Lung microvascular endothelial cell (primary cell): ENCODE results near the gene ATXN7L3. TPM values are rescaled to one million over a fixed set of nuclear protein-coding genes. Genes with fewer than 3 reads are reported as not detected.
A peak's percentile ranks its signal among the peaks of the same experiment; 100 is the strongest.
"Not testable (repeated sequence)": the region's sequence is repeated elsewhere in the genome, so short reads cannot be mapped to it uniquely, and the experiment has no call there.

Experiments used
- DNase-seq, 2 donors: peaks; one replicate each; pipeline versions ENCODE4 v3.0.0 to v3.0.0-alpha.2; 2010; ENCODE audit warnings: low read depth in 2 of 2
- total RNA-seq: library from RNA; depleted of rRNA; stranded (reverse); fragments of >200 nt; gene quantifications from 2 replicates; pipeline ENCODE4 v1.2.1, GENCODE V29; 2014

The ATXN7L3 gene, protein sequence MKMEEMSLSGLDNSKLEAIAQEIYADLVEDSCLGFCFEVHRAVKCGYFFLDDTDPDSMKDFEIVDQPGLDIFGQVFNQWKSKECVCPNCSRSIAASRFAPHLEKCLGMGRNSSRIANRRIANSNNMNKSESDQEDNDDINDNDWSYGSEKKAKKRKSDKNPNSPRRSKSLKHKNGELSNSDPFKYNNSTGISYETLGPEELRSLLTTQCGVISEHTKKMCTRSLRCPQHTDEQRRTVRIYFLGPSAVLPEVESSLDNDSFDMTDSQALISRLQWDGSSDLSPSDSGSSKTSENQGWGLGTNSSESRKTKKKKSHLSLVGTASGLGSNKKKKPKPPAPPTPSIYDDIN
- 26.8 and 41.7 TPM in 2 replicates for total RNA-seq

DNA sequence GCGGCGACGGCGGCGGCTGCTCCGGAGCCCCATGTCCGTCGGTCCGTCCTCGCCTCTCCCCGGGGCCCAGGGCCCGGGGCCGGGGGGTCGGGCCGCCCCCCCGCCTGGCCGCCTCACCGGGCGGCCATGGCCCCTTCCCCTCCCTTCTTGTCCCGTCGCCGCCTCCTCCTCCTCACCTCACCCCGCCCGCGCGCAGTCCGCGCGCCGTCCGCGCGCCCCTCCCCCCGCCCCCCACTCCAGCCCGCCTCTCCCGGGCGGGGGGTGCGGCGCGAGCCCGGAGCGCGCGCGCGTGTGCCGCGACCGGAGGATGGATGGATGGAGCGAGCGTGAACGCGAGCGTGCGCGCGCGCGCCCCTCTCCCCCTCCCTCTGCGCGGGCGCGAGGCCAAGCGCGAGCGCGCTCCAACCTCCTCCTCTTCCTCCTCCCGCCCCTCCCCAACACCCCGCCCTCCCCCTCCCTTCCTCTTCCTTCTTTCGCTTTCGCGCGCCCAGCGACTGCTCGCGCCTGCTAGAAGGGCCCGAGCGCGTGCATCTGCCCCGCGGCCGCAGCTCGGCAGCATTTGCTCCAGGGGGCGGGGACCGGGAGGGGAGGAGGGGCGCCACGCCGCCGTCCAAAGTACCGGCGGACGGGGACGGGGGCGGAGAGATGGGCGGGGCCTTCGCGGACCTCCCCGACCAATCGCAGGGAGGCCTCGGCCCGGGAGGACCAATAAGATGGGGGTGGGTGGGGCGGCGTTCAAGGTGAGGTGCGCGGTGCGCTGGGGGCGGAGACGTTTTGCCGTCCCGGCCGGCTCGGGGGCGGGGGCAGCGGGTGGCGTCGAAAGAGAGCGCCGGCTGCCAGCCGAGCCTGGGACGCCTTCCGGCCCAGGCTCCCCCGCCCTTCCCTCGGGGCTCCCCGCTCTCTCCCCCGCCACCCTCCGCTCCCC lies at the start of gene ATXN7L3:
ATXN7L3 (minus strand) TSS at position 332 of the 925 bp plus-strand sequence. CDS start 1,814 bp downstream, outside the sequence.
- DNase-seq, result peak; percentile 99

DNA sequence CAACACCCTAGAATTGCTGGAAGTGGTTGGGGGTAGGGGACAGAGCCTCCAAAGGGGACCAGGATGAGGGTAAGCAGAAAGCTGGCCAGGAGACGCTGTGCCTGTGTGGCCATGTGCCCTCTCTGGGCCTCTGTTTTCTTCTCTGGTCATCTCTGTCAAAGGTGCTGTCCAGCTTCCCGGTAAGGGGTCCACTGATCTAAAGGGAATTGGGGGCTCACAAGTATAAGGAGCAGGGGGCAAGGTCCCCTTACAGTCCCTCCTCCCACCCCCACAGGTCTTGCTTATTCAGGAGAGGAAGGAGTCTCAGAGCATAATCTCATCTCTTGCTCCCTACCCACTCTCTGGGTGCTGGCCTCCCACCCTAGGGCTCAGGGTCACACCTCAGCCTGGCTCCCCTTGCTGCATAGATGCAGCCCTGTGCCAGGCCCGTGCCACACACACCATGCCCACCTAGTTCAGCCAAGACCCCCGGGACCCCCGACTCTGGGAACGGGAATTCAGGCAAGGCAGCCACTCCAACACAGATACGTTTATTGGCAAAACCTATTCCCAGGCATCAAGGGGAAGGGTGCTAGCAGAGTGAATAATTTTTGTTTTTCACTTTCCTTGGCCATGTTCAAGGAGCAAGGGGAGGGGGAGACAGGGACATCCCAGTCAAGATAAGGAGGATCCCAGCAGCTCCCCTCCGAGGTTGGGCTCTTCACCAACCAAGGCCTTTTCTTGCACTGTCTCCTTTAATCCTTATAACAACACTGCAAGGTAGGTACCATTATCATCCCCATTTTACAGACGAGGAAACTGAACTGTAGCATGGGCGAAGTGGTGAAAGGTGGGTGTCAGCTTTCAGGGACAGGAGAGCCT lies 48.4 kb upstream of the ATXN7L3 start:
- no peak for DNase-seq

DNA sequence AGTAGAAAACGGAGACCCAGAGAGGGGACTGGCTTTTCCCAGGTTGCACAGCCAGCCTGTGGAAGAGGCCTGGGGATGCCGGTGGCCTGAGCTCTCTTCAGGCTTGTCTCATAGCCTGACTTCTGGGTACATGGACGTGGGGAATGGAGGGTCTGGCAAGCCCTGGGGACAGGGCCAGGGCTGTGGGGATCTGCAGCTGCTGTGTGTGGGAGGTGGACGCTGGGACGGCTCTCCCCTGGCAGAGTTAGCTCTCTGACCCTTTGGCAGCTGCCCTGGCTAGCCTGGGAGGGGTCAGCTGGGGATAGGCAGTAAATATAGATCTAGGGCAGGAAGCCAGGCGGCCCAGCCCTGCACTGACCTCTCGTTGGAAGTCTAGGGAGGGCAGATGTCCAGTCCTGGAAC lies 47.8 kb upstream of the ATXN7L3 start:
- DNase-seq, result no peak

DNA sequence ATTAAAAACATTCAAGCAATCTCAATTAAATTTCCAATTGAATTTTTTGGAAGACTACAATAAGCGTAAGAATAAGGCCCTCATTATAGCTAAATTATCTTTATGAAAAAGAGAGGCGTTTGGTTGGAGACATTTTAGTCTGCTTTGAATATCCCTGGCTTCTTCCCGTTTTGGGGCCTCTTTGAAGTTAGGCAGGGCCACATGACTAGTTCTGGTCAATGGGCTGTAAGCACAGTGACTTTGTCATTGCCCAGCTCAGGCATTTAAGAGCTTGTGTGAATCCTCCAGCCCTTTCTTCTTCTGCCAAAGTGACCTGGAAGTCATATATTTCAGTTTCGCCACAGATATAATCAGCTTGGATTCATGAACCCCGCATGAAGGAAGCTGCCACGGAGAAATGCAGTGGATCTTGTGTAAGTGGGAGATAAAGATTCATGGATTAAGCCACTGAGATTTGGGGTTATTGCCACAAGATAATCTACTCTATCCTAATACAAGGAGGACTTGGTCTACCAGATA lies 41.5 kb upstream of the ATXN7L3 start:
- DNase-seq, result no peak

DNA sequence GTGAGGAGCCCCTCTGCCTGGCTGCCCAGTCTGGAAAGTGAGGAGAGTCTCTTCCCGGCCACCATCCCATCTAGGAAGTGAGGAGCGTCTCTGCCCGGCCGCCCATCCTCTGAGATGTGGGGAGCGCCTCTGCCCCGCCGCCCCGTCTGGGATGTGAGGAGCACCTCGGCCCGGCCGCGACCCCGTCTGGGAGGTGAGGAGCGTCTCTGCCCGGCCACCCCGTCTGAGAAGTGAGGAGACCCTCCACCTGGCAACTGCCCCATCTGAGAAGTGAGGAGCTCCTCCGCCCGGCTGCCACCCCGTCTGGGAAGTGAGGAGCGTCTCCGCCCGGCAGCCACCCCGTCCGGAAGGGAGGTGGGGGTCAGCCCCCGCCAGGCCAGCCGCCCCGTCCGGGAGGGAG lies 38.2 kb upstream of the ATXN7L3 start:
- not testable (repeated sequence) for DNase-seq

DNA sequence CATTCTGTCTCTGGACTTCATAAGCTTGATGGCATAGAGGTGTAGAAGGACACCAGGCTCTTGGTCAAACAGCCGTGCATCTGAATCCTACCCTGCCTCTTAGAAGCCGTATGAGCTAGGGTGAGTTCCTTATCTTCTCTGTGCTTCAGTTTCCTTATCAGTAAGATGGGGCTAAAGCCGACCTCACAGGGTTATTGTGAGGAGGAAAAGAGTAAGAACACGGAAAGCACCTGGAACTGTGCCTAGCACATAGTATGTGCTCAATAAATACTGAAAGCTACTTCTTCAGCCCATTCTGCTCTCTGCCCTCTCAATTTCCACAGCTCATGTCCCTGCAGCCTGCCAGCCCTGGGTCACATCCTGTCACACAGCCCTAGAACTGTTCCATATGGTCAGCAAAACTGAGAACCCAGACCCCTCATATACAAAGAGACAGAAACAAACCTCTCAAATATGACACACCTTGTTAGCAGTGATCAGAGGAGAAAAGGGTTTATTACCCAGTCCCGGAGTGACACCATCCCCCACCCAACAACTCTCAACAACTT lies 36.8 kb upstream of the ATXN7L3 start:
- peak in 1 of 2 donors; percentile 70 for DNase-seq

DNA sequence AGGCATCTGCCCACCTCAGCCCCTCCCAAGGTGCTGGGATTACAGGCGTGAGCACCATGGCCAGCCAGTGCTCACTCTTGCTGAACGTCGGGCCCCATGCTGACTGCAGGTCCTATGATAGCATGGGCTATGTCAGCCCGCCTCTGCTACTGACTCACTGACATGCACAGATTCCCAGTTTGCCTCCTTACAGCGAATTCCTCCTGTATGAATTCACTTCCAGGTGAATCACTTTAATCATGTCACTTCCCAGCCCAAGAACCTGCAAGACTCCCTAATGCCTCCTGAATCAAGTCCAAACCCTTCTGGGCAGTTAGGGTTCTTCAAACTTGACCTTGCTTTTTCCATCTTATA lies 35.9 kb upstream of the ATXN7L3 start:
- DNase-seq, result peak; percentile 50 to 52

DNA sequence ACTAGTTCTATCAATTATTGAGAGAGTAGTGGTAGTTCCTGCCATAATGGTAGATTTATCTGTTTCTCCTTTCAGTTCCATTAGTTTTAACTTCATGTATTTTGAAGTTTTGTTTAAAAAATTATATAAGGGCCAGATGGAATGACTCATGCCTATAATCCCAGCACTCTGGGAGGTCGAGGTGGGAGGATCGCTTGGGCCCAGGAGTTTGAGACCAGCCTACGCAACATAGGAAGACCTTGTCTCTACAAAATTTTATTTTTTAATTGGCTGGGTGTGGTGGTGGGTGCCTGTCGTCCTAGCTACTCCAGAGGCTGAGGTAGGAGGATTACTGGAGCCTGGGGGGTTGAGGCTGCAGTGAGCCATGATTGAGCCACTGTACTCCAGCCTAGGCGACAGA lies 33.9 kb upstream of the ATXN7L3 start:
- DNase-seq, result no peak

DNA sequence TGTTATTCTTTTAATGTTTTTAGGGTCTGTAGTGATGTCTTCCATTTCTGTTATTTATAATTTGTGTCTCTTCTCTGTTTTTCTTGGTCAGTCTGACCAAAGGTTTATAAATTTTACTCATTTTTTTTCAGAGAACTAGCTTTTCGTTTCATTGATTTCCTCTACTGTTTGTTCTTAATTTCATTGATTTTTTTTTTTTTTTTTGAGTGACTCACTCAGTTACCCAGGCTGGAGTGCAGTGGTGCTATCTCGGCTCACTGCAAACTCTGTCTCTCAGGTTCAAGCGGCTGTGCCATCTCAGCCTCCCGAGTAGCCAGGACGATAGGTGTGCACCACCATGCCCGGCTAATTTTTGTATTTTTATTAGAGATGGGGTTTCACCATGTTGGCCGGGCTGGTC lies 32.4 kb upstream of the ATXN7L3 start:
- DNase-seq, result no peak

DNA sequence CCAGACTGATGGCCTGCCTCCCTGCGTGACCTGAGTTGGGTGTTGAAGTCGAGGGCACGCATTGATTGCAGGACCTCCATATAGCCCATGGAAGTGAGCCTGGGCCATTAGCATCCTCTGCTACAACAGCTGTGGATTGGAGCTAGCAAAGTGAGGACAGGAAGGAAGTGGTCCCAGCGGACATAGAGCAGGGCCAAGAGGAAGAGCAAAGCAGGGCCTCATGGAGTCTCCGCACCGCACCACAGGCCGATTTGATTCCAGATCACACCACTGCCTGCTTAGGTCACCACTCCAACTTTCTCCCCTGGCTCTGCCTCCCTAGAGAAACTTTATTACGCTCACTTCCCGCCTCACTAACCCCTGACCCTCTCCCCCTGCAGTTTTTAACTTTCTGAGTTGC lies 30.5 kb upstream of the ATXN7L3 start:
- DNase-seq, result peak in 1 of 2 donors; percentile 32

DNA sequence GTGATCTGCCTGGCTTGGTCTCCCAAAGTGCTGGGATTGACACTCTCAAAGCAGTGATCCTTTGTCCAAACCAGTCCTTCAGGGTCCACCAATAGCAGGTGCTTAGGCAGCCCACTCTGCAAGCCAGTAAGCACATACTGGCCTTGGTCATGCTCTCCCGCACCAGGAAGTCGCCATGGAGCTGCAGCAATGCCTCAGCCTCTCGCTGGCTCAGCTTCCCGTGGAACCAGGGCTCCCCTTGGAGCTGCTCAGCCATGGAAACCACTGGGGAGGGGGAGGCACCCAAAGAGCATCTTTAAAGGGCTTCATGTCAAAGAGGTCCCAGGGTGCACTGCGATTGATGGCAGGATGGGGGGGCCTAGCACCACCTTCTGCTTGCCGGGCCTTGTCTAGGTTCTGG lies 29.4 kb upstream of the ATXN7L3 start:
- no peak for DNase-seq

DNA sequence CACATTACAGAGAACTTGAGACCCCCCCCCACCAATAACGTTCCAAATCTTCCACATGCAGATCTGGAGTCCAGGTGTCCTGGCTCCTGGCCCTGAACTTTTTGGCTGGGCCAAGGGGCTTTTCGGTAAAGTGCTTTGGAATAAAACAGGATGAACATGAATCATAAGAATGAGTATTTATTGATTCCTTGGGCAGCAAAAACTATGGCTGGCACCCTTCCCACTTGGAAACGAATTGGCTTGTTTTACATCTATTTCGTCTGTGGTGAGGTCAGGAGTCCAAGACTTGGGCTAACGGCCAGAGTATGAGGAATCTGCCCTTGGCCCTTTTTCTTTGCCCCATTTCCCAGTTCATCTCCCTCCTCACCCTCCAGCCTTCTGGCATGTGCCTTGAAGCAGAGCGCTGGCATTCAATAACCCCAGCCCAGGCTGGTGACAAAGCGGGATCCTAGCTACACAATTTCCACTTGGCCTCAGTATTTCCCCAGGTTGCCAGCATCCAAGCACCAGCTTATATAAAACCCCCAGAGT lies 23.9 kb upstream of the ATXN7L3 start:
- peak; percentile 36 to 82 for DNase-seq

DNA sequence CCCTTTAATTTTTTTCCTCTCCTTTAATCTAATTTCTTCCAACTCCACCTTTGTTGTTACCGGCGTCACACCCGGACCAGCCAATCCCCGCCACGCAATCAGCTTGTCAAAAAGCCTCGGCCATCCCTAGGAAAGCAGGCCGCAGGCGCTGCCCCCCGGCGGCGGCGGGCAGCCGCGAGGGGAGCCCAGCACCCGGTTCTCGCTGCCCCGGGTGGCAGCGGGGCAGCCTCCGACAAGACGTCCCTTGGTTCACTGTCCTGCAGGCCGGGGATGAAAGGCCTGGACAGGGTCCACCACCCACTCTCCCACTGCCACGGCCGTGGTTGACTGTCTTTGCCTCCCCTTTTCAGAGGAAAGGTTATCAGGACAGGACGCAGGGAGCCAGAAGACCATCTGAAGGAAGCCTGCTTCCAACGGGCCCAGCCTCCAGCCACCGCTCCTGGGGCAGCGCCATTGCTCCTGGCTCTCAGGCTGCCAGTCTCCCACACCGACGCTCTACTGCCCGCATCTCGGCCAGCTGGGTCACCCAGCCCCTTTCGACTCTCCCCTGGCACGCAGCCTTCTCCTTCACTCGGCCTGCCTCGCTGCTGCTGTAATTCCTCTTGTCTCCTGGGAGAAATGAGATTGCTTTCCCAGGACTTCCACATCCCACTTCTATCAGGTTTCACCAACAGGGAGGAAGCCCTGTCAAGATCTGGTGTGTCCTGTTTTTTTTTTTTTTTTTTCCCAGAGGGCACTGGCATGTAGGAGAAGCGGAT lies 22.6 kb upstream of the ATXN7L3 start:
- peak; percentile 68 to 71 for DNase-seq

DNA sequence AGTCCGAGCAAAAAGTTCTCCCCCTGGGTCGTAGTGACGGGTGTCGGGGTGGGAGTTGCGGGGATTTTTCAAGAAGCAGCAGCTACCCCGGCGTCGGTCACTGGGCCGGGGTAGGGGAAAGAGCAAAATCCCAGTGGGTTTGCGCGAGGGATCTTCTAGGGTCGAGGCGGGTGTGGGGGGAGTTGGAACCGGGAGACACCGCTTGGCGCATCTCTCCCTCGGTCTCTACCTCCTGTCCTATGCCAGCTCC lies 22.1 kb upstream of the ATXN7L3 start:
- DNase-seq, result no peak

DNA sequence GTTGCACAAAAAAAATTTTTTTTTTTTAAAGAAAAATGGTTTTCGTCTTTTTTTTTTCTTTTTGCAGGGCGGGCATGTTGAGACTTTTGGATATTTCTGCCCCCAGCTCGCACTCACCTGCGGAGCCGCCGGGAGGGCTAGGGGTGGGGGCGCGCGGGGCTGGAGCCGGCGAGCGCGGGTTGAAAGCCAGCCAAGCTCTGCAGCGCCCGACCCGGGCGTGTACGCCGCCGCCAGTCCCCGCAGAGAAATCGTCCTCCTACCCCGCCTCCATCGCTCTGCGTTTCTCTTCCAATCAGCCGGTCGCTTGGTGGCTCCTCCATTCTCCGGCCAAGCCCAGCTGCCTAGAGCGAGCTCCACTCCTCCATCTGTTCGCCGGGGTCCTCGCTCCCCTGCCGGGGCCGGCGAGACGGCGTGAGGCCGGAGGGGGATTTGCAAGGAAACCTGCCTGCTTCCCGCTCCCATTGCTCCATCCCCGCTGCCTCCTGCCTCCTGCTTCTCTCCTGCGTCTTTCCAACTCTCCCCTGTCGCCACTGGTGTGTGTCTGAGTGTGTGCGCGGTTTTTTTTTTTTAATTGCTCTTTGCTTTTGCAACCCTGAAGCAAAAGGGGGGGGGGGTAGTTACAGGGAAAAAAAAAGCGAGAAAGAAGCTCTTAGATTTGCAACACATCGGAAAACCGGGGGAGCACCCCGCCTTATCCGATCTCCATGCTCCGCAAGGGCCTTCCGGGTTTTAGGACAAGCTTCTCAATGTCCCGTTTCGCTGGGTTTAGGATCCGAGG lies 21.6 kb upstream of the ATXN7L3 start:
- DNase-seq, result peak; percentile 81

DNA sequence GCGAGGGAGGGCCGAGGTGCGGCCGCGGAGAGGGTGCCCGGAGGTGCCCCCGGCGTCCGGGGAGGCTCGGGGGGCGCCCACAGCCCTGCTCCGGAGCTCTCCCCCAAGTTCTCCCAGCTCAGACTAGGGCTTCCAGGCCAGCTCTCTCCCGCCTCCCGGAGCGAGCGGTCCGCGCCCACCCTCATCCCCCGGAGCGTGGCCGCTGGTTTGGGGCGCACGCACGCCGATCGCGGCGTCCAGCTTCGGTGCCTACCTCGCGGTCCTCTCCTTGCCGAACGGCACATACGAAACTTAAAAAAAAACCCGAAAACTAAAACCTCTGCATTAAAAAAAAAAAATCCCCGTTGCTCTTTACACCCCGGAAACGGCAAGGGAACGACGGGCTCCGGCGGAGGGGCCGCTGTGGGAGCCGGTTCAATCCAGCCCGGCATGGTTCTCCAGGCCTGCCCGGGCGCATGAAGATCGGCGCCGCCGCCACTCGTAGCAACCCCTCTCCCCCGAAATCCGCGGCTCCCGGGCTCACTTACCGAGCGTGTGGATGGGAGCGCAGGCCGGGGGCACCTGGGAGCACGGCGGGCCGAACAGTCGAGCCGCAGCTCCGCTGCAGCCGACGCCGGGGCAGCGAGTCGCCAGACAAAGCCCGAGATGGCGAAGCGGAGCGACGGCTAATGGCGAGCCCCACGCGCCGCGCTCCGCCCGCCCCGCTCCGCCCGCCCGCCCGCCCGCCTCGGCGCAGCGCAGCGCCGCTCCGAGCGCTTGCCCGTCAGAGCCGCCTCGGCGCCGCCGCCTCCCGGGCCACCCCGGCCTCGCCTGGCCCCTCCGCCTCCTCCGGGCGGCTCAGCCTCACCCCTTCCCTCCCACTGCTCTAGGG lies 20.8 kb upstream of the ATXN7L3 start:
- peak; percentile 55 to 59 for DNase-seq

DNA sequence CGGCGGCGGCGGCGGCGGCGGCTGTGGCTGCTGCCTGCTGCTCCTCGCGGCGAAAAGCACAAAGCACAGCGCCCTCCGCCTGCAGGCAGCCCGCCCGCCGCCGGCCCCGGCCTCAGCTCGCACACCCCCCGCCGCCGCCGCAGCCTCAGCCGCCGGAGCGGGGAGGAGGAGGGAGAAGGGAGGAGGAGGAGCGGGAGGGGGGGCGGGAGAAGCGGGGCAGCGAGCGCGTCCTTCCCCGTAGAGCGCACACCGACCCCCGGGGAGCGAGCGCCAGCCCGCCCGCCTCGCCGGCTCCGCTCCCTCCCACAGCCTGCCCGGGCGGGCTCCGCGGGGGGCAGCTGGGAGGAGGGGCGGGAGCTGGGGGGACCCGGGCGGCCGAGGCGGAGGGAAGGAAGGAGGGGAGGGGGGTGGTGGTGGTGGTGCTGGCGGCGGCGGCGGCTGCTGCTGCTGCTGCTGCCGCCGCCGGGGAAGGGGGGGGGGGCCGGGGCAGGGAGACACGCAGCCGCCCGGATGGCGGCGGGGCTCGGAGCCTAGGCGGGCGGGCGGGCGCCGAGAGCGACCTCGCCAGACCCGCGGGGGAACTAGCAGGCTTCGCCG lies 20.0 kb upstream of the ATXN7L3 start, which contains the start of gene UBTF:
UBTF (minus strand) TSS at position 60 of the 597 bp plus-strand sequence. CDS start 1,446 bp downstream, outside the sequence.
- peak; percentile 65 to 69 for DNase-seq

DNA sequence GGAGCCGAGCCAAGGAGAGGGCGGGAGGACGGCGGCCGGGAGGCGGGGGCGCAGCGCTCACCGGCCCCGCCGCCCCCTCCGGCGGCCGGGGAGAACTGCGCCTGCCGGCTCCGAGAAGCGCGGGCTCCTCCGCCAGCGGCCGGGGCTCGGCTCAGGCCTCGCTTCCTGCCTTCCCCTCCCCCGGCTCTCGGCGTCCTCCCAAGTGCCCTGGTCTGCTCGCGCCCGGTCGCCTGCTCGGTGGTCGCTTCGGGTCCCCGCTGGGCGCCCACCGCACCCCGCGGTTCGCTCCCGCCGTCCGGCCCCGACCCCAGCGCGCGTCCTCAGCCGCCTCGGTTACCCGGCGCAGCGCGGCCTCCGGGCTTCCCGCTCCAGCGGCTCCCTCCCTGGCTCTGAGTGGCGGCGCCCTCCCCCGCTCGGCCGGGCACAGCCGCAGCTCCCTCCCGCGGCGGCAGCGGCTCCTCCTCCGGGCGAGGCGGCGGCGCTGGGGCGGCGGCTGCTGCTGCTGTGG lies 19.5 kb upstream of the ATXN7L3 start:
- peak; percentile 76 to 80 for DNase-seq
